Activated naive CD8-positive, alpha-beta T cell treated with anti-CD3 and anti-CD28 coated beads, Interleukin-2, amount 50 U/mL, for 24 hours (primary cell): ENCODE results near the gene FAM98B.

Experiments used
- ATAC-seq: fragments of 150-1000 bp; cut with Tn5 transposase; one replicate; pipeline ENCODE4 v1.10.0; 2021
- DNase-seq: peaks from one replicate; pipeline ENCODE4 v3.0.0; 2021
- H3K27ac Mint-ChIP-seq: one replicate; pipeline ENCODE4 v1.8.0; 2021; ENCODE audit warnings: mild to moderate bottlenecking, mixed read lengths
- H3K27me3 Mint-ChIP-seq: one replicate; pipeline ENCODE4 v1.8.0; 2021; ENCODE audit warnings: mixed read lengths
- H3K36me3 Mint-ChIP-seq: one replicate; pipeline ENCODE4 v1.8.0; 2021; ENCODE audit warnings: low read depth, mixed read lengths
- H3K4me1 Mint-ChIP-seq: one replicate; pipeline ENCODE4 v1.8.0; 2021; ENCODE audit warnings: mixed read lengths
- H3K4me3 Mint-ChIP-seq: one replicate; pipeline ENCODE4 v1.8.0; 2021; ENCODE audit warnings: mild to moderate bottlenecking, moderate library complexity, mixed read lengths
- H3K9me3 Mint-ChIP-seq: one replicate; pipeline ENCODE4 v1.8.0; 2021; ENCODE audit warnings: mixed read lengths

Gene FAM98B

DNA sequence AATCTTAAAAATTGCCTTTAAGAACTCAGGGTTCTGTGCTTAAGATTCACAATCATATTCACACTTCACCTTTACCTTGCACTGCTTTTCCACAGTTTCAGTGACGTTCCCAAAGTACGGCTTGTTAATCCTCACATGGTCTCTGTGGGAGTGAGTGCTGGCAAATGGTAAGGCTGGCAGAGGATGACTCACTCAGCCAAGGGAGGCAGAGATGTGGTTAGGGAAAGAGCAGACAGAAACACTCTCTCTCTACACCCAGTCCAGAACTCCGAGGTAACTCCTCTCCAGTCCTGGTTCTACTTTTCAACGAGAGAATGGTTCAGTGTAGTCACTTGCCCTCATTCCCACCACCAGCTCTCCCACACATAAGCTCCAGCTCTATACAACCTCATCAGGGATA is 77.6 kb downstream of the FAM98B start:
- peaks cover 96% of the 10 kb centered on the region for H3K4me1 Mint-ChIP-seq
- peaks cover 79% of the 10 kb centered on the region for H3K36me3 Mint-ChIP-seq
- H3K4me3 Mint-ChIP-seq: no peak overlapping the region
- peak overlapping the region; percentile 24 for H3K27ac Mint-ChIP-seq
- peaks cover 7% of the 10 kb centered on the region for H3K9me3 Mint-ChIP-seq
- no peaks in the 10 kb centered on the region for H3K27me3 Mint-ChIP-seq
- ATAC-seq (no peak), DNase-seq (no peak)

DNA sequence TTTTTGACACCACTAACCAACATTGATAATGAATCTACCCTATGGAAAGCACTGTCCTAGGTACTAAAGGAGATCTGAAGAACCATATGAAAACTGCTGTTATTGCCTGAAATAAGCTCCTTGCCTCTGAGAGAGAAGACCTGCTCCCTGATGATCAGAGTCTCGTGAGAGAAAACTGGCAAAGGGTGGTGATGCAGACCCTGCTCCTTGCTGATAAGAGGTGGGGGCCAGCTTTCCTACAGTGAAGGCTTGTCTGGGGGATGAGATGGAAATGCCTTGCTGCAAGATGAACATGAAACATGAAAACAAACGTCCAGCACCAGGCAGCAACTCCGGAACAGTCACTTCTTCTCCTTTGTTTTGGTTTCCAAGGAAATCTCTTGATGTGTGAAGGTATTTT is 78.8 kb downstream of the FAM98B start:
- H3K27ac Mint-ChIP-seq: peak overlapping the region; percentile 57
- H3K27me3 Mint-ChIP-seq: no peaks in the 10 kb centered on the region
- DNase-seq (no peak), ATAC-seq (no peak)
- peaks cover 7% of the 10 kb centered on the region for H3K9me3 Mint-ChIP-seq
- H3K36me3 Mint-ChIP-seq: peaks cover 81% of the 10 kb centered on the region
- no peak overlapping the region for H3K4me3 Mint-ChIP-seq
- peaks cover 98% of the 10 kb centered on the region for H3K4me1 Mint-ChIP-seq

DNA sequence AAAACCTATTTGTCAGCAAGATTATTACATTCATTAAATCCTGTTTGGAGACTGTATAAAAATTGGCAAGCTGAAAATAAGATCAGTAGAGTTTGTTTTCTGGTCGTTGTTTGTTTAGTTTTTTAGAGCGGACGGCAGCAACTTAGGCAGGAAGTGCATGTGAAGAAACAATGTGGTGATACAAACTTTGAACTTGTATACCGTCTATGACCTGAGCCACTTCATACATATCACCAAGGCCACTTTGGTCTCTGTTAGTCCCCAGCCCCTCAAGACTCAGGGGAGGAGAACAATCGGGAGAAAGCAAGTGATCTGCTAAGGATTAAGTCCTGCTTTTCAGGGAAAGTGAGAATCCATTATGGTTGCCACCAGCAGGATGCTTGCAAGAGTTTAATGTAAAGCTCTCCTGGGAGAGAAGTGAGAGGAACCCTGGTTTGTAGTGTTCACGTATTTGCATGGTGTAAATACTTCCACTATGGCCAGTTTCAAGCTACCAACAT is 79.5 kb downstream of the FAM98B start:
- Mint-ChIP-seq H3K4me3 (no peak overlapping the region), H3K4me1 (peaks cover 99% of the 10 kb centered on the region), H3K9me3 (peaks cover 7% of the 10 kb centered on the region), H3K27me3 (no peaks in the 10 kb centered on the region), H3K36me3 (peaks cover 78% of the 10 kb centered on the region), H3K27ac (peak overlapping the region; percentile 57)
- ATAC-seq: no peak
- no peak for DNase-seq

DNA sequence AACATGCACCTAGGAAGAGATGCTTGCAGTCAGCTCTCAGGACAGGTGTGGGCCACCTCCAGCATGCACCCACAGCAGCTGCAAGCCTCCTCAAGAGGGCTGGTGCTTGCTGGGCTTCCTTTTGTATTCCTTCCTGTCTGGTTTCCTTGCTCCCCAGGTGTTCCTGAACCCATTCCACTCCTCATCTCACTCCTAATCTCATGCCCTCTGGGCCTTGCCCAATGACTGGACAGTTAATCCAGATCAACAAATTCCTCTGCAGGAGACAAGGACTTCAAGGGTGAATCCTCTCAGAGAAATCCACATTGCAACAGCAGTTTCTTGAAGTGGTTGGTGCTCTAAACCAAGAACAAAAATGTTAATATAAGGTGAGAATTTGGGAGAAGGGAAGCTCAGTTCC is 80.0 kb downstream of the FAM98B start:
- Mint-ChIP-seq H3K27ac (peak overlapping the region; percentile 57), H3K36me3 (peaks cover 74% of the 10 kb centered on the region)
- DNase-seq: no peak

DNA sequence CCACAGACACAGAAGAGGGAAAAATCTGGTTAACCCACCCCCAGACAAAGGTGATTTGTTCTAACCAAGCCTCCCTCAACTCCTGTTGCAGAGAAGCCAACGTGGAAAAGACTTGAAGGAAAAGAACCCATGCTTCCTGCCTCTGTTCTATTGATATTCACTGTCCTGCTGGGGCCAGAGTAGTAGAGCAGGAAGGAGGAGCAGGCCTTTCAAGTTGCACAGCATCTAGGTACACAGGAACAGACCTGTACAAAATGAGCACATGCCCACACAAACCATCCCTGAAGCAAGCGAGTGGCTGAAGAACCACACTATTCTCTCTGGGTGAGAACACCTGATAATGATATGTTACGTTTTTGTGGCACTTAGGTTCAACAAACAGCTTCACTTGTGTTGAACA is 80.8 kb downstream of the FAM98B start:
- no peak for DNase-seq
- no peaks in the 10 kb centered on the region for H3K9me3 Mint-ChIP-seq
- H3K4me1 Mint-ChIP-seq: peaks cover 99% of the 10 kb centered on the region
- H3K4me3 Mint-ChIP-seq: no peak overlapping the region
- H3K27me3 Mint-ChIP-seq: no peaks in the 10 kb centered on the region
- peak overlapping the region; percentile 71 for H3K27ac Mint-ChIP-seq
- peaks cover 69% of the 10 kb centered on the region for H3K36me3 Mint-ChIP-seq
- ATAC-seq: no peak

More for the DNA sequence above, 80.0 kb downstream of the FAM98B start:
- no peak for ATAC-seq
- peaks cover 5% of the 10 kb centered on the region for H3K9me3 Mint-ChIP-seq
- peaks cover 100% of the 10 kb centered on the region for H3K4me1 Mint-ChIP-seq
- no peaks in the 10 kb centered on the region for H3K27me3 Mint-ChIP-seq
- H3K4me3 Mint-ChIP-seq: no peak overlapping the region

DNA sequence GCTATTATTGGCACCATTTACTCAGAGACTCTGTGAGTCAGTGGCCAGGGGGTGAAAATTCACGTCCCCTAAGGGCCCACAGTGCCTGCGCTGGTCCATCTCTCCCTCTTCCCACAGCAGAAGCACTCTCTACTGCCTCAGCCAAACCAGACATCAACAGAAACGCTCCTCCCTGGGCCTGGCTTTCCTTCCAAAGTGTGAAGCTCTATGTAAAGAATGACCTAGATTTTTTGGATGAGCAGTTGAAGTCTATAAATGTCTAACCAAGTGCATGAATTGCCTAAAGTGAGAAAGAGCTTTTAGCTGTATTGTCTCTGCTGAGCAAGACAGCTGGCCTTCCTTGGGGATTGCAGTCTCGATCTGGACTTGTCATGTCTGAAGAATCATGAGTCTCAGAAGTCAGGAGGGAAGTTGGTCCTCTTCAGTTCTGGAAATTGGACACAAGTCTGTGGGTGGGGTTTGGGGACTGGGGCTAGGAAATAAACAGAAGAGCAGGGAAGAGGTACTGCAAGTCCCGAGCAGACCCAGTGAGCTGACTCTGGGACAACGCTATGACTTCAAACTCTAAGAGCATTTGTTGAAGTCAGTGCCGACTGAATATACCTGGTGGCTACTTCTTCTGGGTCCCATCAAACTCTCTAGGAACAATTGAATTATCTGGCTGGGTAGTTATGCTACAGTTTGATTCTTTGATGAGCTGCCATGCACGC is 81.7 kb downstream of the FAM98B start:
- H3K27ac Mint-ChIP-seq: peak overlapping the region; percentile 71
- H3K27me3 Mint-ChIP-seq: no peaks in the 10 kb centered on the region
- DNase-seq: no peak
- no peaks in the 10 kb centered on the region for H3K9me3 Mint-ChIP-seq
- peaks cover 99% of the 10 kb centered on the region for H3K4me1 Mint-ChIP-seq
- peaks cover 63% of the 10 kb centered on the region for H3K36me3 Mint-ChIP-seq
- no peak for ATAC-seq
- no peak overlapping the region for H3K4me3 Mint-ChIP-seq

DNA sequence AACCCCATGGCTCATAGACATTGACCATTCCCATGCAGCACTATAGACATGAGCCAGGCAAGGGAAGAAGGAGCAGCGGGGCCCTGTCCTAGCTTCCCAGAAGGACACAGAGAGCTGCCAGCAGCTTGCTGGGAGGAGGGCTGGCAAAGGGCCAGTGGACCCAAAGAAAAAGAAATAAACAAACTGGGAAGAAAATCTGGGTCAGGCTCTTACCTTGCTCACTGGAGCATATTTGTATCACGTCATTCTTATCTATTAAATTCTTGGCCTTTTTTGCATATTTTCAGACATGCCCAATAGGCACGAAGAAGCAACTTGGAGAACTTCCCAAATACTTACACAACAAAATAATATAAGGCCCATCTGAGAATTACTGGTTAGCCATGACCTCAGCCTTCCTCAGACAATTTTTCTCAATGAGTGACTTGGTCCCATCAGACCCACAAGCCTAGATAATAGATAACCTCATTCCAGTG is 82.3 kb downstream of the FAM98B start:
- no peak overlapping the region for H3K4me3 Mint-ChIP-seq
- peaks cover 63% of the 10 kb centered on the region for H3K36me3 Mint-ChIP-seq
- H3K4me1 Mint-ChIP-seq: peaks cover 99% of the 10 kb centered on the region
- DNase-seq (no peak), ATAC-seq (no peak)
- no peaks in the 10 kb centered on the region for H3K27me3 Mint-ChIP-seq
- H3K27ac Mint-ChIP-seq: peak overlapping the region; percentile 71
- no peaks in the 10 kb centered on the region for H3K9me3 Mint-ChIP-seq
